Mesothelial cell of epicardium (in vitro differentiated cells): ENCODE results near the gene HMG20A. TPM values are rescaled to one million over a fixed set of nuclear protein-coding genes. Genes with fewer than 3 reads are reported as not detected.

Experiments used
- DNase-seq, 2 experiments: peaks; one replicate each; pipeline ENCODE4 v3.0.0; 2021; ENCODE audit warnings: low spot score in 2 of 2; ENCODE audit not compliant: unreplicated experiment in 2 of 2
- H3K27ac Mint-ChIP-seq: 2 replicates; pipeline ENCODE4 v1.8.0; 2021; ENCODE audit warnings: mixed read lengths
- H3K27me3 Mint-ChIP-seq: 2 replicates; pipeline ENCODE4 v1.8.0; 2021; ENCODE audit warnings: low read depth, mixed read lengths
- H3K36me3 Mint-ChIP-seq: 2 replicates; pipeline ENCODE4 v1.8.0; 2021; ENCODE audit warnings: mixed read lengths
- H3K4me1 Mint-ChIP-seq: 2 replicates; pipeline ENCODE4 v1.8.0; 2021; ENCODE audit warnings: mixed read lengths
- H3K4me3 Mint-ChIP-seq: 2 replicates; pipeline ENCODE4 v1.8.0; 2021; ENCODE audit warnings: mild to moderate bottlenecking, moderate library complexity, mixed read lengths
- H3K9me3 Mint-ChIP-seq: 2 replicates; pipeline ENCODE4 v1.8.0; 2021; ENCODE audit warnings: mixed read lengths
- CTCF ChIP-seq: fragments of 200-600 bp; sonication (generic); IDR thresholded peaks from one replicate; pipeline ENCODE4 v1.5.0; 2021; ENCODE audit warnings: antibody characterized with exemption; ENCODE audit not compliant: unreplicated experiment
- total RNA-seq: library from RNA; stranded (reverse); gene quantifications from 3 replicates; pipeline ENCODE4 v1.2.1, GENCODE V29; 2021

The HMG20A gene
- total RNA-seq, 1 donor from 2014 or later = 70.5 TPM

GRCh38 chr15:77418966-77419835 is 1.5 kb upstream of the HMG20A start:
- peak overlapping the region; percentile 94 for H3K4me3 Mint-ChIP-seq
- peak overlapping the region; percentile 98 for H3K27ac Mint-ChIP-seq
- H3K4me1 Mint-ChIP-seq = peaks cover 44% of the 10 kb centered on the region
- peak; percentile 37 to 67 for DNase-seq
- no peak for TF ChIP-seq CTCF
- H3K27me3 Mint-ChIP-seq = no peaks in the 10 kb centered on the region
- H3K9me3 Mint-ChIP-seq = no peaks in the 10 kb centered on the region
- H3K36me3 Mint-ChIP-seq = no peaks in the 10 kb centered on the region

- peak within 1 kb of the TSS; percentile 99 for H3K27ac Mint-ChIP-seq
- peak within 1 kb of the TSS; percentile 94 for H3K4me3 Mint-ChIP-seq
- H3K9me3 Mint-ChIP-seq = no peaks in the 10 kb centered on the region
- TF ChIP-seq CTCF = no peak
- peak; percentile 98 to 99 for DNase-seq
- peaks cover 51% of the 10 kb centered on the region for H3K4me1 Mint-ChIP-seq
- no peaks in the 10 kb centered on the region for H3K36me3 Mint-ChIP-seq
- H3K27me3 Mint-ChIP-seq = no peaks in the 10 kb centered on the region
These were observed 665 bp upstream of the HMG20A start, which contains the start of gene PEAK1 for GRCh38 chr15:77419836-77420609. TSS of gene PEAK1 (minus strand) at chr15:77420104. CDS start at chr15:77181926, 238,178 bp downstream.

- Mint-ChIP-seq H3K27me3 (no peaks in the 10 kb centered on the region), H3K27ac (peak overlapping the region; percentile 99), H3K9me3 (no peaks in the 10 kb centered on the region), H3K4me1 (peaks cover 52% of the 10 kb centered on the region), H3K4me3 (peak overlapping the region; percentile 92), H3K36me3 (no peaks in the 10 kb centered on the region)
- TF ChIP-seq CTCF = no peak
- DNase-seq = no peak
These were observed 647 bp downstream of the HMG20A start for GRCh38 chr15:77421370-77421700.

- no peak for TF ChIP-seq CTCF
- DNase-seq = no peak
- Mint-ChIP-seq H3K27ac (no peak overlapping the region), H3K9me3 (no peaks in the 10 kb centered on the region), H3K4me1 (peaks cover 40% of the 10 kb centered on the region), H3K36me3 (peaks cover 2% of the 10 kb centered on the region), H3K27me3 (no peaks in the 10 kb centered on the region), H3K4me3 (no peak overlapping the region)
These were observed 4.4 kb downstream of the HMG20A start for GRCh38 chr15:77425104-77425503.

GRCh38 chr15:77426377-77426776 is 5.7 kb downstream of the HMG20A start:
- H3K27me3 Mint-ChIP-seq = no peaks in the 10 kb centered on the region
- peaks cover 2% of the 10 kb centered on the region for H3K36me3 Mint-ChIP-seq
- H3K4me1 Mint-ChIP-seq = peaks cover 37% of the 10 kb centered on the region
- no peak for DNase-seq
- H3K27ac Mint-ChIP-seq = no peak overlapping the region
- H3K9me3 Mint-ChIP-seq = no peaks in the 10 kb centered on the region
- no peak for TF ChIP-seq CTCF
- no peak overlapping the region for H3K4me3 Mint-ChIP-seq
